Activated gamma-delta T cell treated with anti-CD3 and anti-CD28 coated beads, Interleukin-2, amount 50 U/mL, for 16 hours (primary cell): Measurements from ENCODE around the gene SSTR5.

ENCODE experiments used
- DNase-seq: peaks from one replicate; pipeline ENCODE4 v3.0.0-alpha.2; 2020; ENCODE audit warnings: low read depth

The SSTR5 gene

GRCh38 chr16:1054660-1055556, 17.6 kb upstream of the SSTR5 start:
- DNase-seq: no peak

- DNase-seq: no peak
Measured at GRCh38 chr16:1055557-1055924, 17.0 kb upstream of the SSTR5 start.

GRCh38 chr16:1056196-1056595, 16.4 kb upstream of the SSTR5 start:
- DNase-seq: no peak

- DNase-seq: peak; percentile 44
Measured at GRCh38 chr16:1057252-1057932, 15.2 kb upstream of the SSTR5 start.

GRCh38 chr16:1058216-1058615, 14.3 kb upstream of the SSTR5 start:
- DNase-seq: no peak

GRCh38 chr16:1059310-1059709, 13.2 kb upstream of the SSTR5 start:
- no peak for DNase-seq

- no peak for DNase-seq
Measured at GRCh38 chr16:1060416-1061340, 11.9 kb upstream of the SSTR5 start.

GRCh38 chr16:1061769-1062505, 10.6 kb upstream of the SSTR5 start:
- DNase-seq: no peak

- no peak for DNase-seq
Measured at GRCh38 chr16:1062895-1063294, 9.7 kb upstream of the SSTR5 start.

GRCh38 chr16:1063728-1064127, 8.8 kb upstream of the SSTR5 start:
- DNase-seq: no peak

- no peak for DNase-seq
Measured at GRCh38 chr16:1065469-1066128, 6.9 kb upstream of the SSTR5 start.

- DNase-seq: no peak
Measured at GRCh38 chr16:1066584-1067172, 5.9 kb upstream of the SSTR5 start.

- DNase-seq: no peak
Measured at GRCh38 chr16:1067629-1068028, 4.9 kb upstream of the SSTR5 start.

- no peak for DNase-seq
Measured at GRCh38 chr16:1068451-1068850, 4.1 kb upstream of the SSTR5 start.

GRCh38 chr16:1069154-1069553, 3.4 kb upstream of the SSTR5 start:
- DNase-seq: no peak

- DNase-seq: no peak
Measured at GRCh38 chr16:1070084-1070863, 2.3 kb upstream of the SSTR5 start.

- DNase-seq: no peak
Measured at GRCh38 chr16:1070864-1071408, 1.6 kb upstream of the SSTR5 start.

- DNase-seq: no peak
Measured at GRCh38 chr16:1071561-1072225, 854 bp upstream of the SSTR5 start.

- DNase-seq: no peak
Measured at GRCh38 chr16:1073262-1073558, 663 bp downstream of the SSTR5 start.
